Transverse colon (tissue), 3 donors: ENCODE measurements around the gene SPOCK3.

Experiments
- CTCF ChIP-seq, 5 experiments: fragments of 200-600 bp in 3 of 5; fragments of 450-650 bp in 2 of 5; sonication (generic) in 3 of 5; IDR thresholded peaks; 1 replicate in 2 of 5; 2 replicates in 3 of 5; pipeline ENCODE4 v1.5.1; 2016 to 2017; ENCODE audit warnings: antibody characterized with exemption in 5 of 5, inconsistent platforms in 3 of 5, mild to moderate bottlenecking in 2 of 5, moderate library complexity in 1 of 5
- POLR2A ChIP-seq: fragments of 450-650 bp; IDR thresholded peaks from one replicate; pipeline ENCODE4 v1.6.1; 2016; ENCODE audit warnings: antibody characterized with exemption, mild to moderate bottlenecking, moderate library complexity

- TF ChIP-seq CTCF (IDR thresholded peaks at IDR 0.05) (peak in 1 of 5 experiments; percentile 16), POLR2A (no peak)
These were observed 407.1 kb downstream of the SPOCK3 start for GRCh38 chr4:166827167-166827566.
